Endothelial cell of umbilical vein (primary cell): ENCODE results near the gene RPS18.

Experiments
- EZH2 ChIP-seq: IDR thresholded peaks from 2 replicates; pipeline ENCODE4 v1.6.1; 2012; ENCODE audit warnings: borderline replicate concordance, low read depth, mild to moderate bottlenecking, moderate library complexity, low read length, inconsistent platforms; ENCODE audit not compliant: severe bottlenecking
- FOS ChIP-seq: IDR thresholded peaks from 2 replicates; pipeline ENCODE4 v1.6.1; 2011; ENCODE audit warnings: mild to moderate bottlenecking, low read length, moderate library complexity, borderline replicate concordance; ENCODE audit not compliant: insufficient read depth
- MYC ChIP-seq: IDR thresholded peaks from one replicate; pipeline ENCODE4 v1.6.1; 2011; ENCODE audit warnings: mild to moderate bottlenecking, low read depth, low read length
- POLR2A ChIP-seq: IDR thresholded peaks from 2 replicates; pipeline ENCODE4 v1.6.1; 2012; ENCODE audit warnings: low read depth, mild to moderate bottlenecking, control low read depth, low read length
- POLR2AphosphoS5 ChIP-seq: IDR thresholded peaks from 2 replicates; pipeline ENCODE4 v1.6.1; 2012; ENCODE audit warnings: low read depth, mild to moderate bottlenecking, control low read depth, low read length, moderate library complexity; ENCODE audit not compliant: insufficient read depth
- TF ChIP-seq, protein P1 (sequence below), 2 donors: IDR thresholded peaks; 1 replicate in 1 of 2; 2 replicates in 1 of 2; pipeline ENCODE4 v1.5.1; 2011; ENCODE audit warnings: low read length in 2 of 2, mild to moderate bottlenecking in 2 of 2, moderate library complexity in 2 of 2, control low read depth in 1 of 2, inconsistent platforms in 1 of 2, low read depth in 1 of 2; ENCODE audit not compliant: insufficient read depth in 1 of 2; ENCODE audit errors: extremely low read depth in 1 of 2

GRCh38 chr6:33271117-33271467 lies 783 bp upstream of the RPS18 start:
- TF ChIP-seq POLR2AphosphoS5 (no peak), MYC (no peak), POLR2A (no peak), EZH2 (no peak), FOS (no peak)
- TF ChIP-seq, protein P1, sequence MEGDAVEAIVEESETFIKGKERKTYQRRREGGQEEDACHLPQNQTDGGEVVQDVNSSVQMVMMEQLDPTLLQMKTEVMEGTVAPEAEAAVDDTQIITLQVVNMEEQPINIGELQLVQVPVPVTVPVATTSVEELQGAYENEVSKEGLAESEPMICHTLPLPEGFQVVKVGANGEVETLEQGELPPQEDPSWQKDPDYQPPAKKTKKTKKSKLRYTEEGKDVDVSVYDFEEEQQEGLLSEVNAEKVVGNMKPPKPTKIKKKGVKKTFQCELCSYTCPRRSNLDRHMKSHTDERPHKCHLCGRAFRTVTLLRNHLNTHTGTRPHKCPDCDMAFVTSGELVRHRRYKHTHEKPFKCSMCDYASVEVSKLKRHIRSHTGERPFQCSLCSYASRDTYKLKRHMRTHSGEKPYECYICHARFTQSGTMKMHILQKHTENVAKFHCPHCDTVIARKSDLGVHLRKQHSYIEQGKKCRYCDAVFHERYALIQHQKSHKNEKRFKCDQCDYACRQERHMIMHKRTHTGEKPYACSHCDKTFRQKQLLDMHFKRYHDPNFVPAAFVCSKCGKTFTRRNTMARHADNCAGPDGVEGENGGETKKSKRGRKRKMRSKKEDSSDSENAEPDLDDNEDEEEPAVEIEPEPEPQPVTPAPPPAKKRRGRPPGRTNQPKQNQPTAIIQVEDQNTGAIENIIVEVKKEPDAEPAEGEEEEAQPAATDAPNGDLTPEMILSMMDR (IDR thresholded peaks at IDR 0.05; ENCODE audit: extremely low read depth in 1 of 2, insufficient read depth in 1 of 2, low read depth in 1 of 2, low read length in 2 of 2): no peak
